PFSK-1 (cell line): ENCODE results near the gene XXYLT1.

ENCODE experiments used
- FOXP2 ChIP-seq: optimal IDR thresholded peaks from 2 replicates; pipeline ENCODE3; 2011; ENCODE audit warnings: borderline replicate concordance, control low read depth, inconsistent platforms; ENCODE audit not compliant: insufficient read depth; ENCODE audit errors: extremely low read length, extremely low read depth
- POLR2AphosphoS5 ChIP-seq: IDR thresholded peaks from 2 replicates; pipeline ENCODE4 v1.6.1; 2012; ENCODE audit warnings: low read depth, mild to moderate bottlenecking, control low read depth, low read length, moderate library complexity
- REST ChIP-seq, 2 experiments: IDR thresholded peaks; 2 replicates each; pipeline versions ENCODE4 v1.6.1 to v1.8.0; 2011 to 2012; ENCODE audit warnings: low read depth in 2 of 2, low read length in 2 of 2, control low read depth in 1 of 2, inconsistent platforms in 1 of 2, mild to moderate bottlenecking in 1 of 2, moderate library complexity in 1 of 2; ENCODE audit not compliant: insufficient read depth in 1 of 2
- SIN3A ChIP-seq: IDR thresholded peaks from 2 replicates; pipeline ENCODE4 v1.6.1; 2012; ENCODE audit warnings: mild to moderate bottlenecking, low read length, moderate library complexity, borderline replicate concordance; ENCODE audit not compliant: insufficient read depth
- TAF1 ChIP-seq: IDR thresholded peaks from 2 replicates; pipeline ENCODE4 v1.6.1; 2012; ENCODE audit warnings: low read length, control low read depth, borderline replicate concordance; ENCODE audit not compliant: insufficient read depth

Gene XXYLT1

GRCh38 chr3:195249057-195249770, 21.7 kb downstream of the XXYLT1 start:
- no peak for TF ChIP-seq POLR2AphosphoS5

- TF ChIP-seq SIN3A (no peak), TAF1 (no peak), REST (IDR thresholded peaks at IDR 0.05; ENCODE audit: insufficient read depth in 1 of 2, low read depth in 2 of 2, low read length in 2 of 2) (no peak), POLR2AphosphoS5 (no peak), FOXP2 (no peak)
Observed at GRCh38 chr3:195248281-195248680, 22.7 kb downstream of the XXYLT1 start.

- no peak for TF ChIP-seq TAF1
- TF ChIP-seq FOXP2 = no peak
- no peak for TF ChIP-seq SIN3A
- no peak for TF ChIP-seq POLR2AphosphoS5
- no peak for TF ChIP-seq REST (IDR thresholded peaks at IDR 0.05; ENCODE audit: insufficient read depth in 1 of 2, low read depth in 2 of 2, low read length in 2 of 2)
Observed at GRCh38 chr3:195247863-195248189, 23.1 kb downstream of the XXYLT1 start.

GRCh38 chr3:195247086-195247862, 23.7 kb downstream of the XXYLT1 start:
- TF ChIP-seq REST (IDR thresholded peaks at IDR 0.05; ENCODE audit: insufficient read depth in 1 of 2, low read depth in 2 of 2, low read length in 2 of 2) (no peak), SIN3A (no peak), FOXP2 (no peak), POLR2AphosphoS5 (no peak), TAF1 (no peak)

- TF ChIP-seq TAF1 = no peak
- no peak for TF ChIP-seq REST (IDR thresholded peaks at IDR 0.05; ENCODE audit: insufficient read depth in 1 of 2, low read depth in 2 of 2, low read length in 2 of 2)
- TF ChIP-seq POLR2AphosphoS5 = no peak
- no peak for TF ChIP-seq FOXP2
- TF ChIP-seq SIN3A = no peak
Observed at GRCh38 chr3:195246581-195246995, 24.4 kb downstream of the XXYLT1 start.
